Measurements from ENCODE around the gene GRIK1.

The GRIK1 gene

DNA sequence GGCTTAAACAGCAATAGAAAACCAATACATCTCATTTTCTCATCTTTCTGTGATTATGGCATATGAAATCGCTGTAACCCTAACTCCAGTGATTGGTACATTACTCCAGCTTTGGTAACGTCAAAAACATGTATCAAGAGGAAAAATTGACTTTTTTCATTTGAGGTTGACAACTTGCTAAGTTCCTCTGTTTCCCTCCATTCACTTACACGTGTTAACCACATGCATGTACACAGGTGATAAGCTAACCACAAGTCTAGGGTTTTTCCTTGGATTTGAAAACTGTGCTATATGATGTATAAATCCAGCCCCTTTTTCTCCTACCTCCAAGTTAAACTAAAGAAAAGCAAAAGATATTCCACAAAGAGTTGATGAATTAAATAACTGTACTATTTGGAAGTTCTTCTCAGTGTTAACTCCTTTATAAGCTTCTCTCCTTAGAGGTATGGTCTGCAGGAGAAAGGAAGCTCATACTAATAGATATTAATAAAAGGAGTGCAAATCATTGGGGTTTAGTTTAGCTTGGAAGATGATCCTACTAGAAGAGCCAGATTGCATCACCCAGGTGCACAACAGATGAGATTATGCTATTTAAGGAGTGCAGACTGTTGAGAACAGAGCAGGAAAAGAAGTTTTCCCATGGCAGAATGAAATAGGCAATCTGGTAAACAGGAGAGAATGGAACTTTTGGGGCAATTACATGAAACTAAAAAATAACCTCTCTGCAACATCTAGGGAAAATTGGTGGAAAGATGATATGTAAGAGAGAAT, 277.9 kb downstream of the GRIK1 start:
- DNase-seq = no peak

DNA sequence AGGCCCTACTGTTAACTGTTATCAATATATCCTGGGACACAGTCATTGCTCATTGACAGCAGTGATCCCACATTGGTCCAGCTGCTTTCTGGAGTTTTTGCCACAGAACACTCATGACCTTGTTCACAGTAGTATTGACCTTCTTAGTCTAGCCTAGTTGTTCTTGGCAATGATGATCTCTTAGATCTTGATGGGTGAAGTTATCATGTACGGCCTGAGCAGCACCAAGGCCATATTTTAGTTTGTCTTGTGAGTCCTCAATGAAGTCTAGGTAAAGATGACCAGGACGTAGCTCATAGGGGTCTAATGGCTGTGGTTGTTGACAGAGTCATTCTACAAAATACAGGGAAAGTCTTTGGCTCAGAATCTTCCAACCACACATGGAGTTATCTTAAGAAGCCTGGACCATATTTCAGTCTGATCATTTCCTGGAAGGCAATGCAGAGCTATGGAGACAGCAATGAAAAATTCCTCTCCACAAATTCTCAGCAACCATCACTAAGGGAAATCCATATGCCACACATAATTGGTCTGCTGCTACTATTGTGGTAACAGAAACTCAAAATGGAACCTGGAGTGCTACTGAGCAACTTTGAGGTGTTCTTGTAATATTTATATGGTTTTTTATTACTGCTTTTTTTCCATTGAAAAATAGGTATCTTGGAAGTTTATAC, 279.6 kb downstream of the GRIK1 start:
- no peak for DNase-seq

DNA sequence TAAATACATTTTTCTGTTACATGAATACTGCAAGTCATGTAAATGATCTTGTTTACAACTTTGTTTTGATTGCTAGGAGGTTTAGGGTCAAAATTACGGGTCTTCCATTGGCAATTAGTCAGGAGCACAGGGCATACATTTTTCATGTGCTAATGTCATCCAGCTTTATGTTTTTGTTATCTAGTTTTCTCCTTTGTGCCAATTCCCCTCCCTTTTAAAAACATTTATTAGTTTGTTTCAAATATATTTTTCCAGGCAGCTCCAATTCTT, 280.9 kb downstream of the GRIK1 start:
- DNase-seq = no peak

DNA sequence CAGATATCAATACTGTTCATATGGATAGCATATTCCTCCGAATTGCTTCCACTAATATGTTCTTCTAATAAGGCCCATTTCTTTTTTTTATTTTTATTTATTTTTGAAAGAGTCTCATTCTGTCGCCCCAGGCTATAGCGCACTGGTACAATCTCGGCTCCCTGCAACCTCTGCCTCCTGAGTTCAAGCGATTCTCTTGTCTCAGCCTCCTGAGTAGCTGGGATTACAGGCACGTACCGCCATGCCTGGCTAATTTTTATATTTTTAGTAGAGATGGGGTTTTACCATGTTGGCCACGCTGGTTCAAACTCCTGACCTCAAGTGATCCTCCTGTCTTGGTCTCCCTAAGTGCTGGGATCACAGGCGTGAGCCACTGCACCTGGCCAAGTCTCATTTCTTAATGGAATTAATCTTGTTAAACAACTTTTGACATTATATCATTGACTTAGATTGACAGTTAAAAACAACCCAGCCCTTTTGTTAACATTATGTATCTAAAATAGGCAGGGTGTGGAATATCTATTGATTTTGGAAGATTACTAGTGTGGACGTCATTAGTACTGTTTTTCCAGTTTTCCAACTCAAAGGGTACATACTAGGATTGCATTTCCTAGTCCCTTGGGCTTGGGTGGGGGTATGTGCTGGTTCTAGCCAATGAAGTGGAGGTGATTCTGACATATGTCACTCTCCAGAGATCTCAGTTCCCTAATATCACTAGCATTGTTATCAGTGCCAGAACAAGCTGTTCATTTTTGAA, 281.4 kb downstream of the GRIK1 start:
- no peak for DNase-seq

DNA sequence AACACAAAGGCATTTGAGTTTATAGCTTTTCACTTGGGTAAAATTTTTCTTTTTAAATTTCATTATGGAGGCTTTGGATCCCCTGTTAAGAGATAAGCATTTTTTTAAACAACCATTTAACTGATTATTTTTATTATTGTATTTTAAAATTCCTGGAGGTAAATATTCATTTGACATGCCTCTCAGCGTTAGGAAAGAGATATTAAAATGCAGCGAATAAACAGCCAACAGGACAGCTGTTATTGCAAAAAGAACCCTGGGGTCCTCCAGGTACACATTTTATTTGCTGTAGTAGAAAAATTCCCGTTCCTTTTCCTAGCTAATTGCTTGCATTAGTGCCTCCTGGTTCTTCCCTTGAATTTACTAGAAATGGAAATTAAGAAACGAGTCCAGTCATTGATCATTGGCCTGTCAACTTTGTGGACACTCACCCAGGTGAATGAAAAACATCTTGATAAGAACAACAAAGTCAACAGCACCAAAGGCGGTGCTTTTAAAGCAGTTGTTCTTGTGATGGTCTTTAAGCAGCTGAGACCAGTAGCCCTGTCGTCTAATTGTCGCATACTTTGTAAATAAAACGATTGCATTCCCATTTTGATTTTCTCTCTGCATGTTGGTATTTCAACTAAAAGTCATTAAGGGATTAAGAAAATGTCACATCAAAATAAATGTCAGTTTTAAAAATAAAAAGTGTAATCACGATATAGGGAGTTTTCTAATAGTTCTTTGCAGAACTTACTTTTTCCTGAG, 282.4 kb downstream of the GRIK1 start:
- DNase-seq = no peak

DNA sequence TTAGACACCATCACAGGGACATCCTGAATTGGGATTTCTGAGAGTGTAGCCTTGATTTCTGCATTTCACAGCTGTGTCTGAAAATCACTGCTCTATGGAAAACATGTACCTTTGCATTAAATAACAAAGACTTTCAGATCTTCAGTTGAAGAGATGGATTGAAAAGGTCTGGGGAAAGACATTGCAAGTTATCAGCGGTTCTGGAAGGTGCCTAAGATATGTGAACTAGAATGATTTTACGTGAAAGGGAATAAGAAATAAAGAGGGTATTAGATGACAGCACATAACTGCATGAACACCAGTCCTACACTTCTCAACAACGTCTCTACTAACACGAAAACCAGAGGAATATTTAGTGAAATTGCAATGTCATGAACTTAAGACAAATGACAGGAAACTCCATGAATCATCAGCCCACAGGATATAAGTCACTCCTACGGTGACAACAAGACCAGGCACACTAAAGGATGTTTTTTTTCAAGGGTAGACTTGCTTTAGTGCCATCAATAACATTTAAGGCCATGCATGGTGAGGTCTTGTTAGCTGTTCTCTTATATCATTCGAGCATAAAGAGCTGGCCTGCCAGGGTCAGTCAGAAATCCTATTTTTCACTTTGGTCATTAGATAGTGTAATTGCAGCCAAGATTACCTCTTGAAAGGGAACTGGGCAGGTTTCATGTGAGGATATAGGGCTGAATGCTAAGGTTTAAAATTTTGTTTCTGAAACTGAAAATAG, 283.1 kb downstream of the GRIK1 start:
- no peak for DNase-seq

DNA sequence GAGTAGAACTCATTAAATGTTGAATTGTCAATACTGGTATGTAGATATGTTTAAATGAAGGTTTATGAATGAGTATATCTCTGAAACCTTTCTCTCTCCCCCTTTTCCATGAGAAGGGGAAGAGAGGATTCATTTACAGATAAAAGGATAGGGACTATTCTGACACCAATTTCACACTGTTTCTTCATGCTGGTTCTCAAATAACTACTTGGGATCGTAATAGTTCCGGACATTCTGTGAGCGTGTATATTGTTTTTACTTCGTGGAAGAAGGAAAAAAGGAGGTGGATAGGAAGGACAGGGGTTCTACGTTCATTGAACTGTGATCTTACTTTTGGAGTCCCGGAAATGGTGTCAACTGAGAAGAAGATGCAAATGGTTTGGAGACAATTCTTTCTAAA, 284.2 kb downstream of the GRIK1 start:
- no peak for DNase-seq

DNA sequence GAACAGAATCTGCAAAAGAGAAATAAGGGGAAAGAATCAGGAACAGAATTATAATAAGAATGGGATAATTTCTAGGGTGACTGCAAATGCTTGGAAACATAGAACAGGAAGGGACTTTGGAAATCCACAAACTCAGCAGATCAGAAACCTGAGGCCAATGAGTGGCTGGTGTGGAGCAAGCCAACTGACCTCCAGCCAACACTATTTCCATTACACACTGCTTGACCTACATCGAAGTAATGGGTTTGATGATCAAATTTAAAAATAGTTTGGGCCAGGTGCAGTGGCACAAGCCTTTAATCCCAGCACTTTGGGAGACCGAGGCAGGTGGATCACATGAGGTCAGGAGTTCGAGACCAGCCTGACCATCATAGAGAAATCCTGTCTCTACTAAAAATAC, 284.9 kb downstream of the GRIK1 start:
- DNase-seq = no peak

DNA sequence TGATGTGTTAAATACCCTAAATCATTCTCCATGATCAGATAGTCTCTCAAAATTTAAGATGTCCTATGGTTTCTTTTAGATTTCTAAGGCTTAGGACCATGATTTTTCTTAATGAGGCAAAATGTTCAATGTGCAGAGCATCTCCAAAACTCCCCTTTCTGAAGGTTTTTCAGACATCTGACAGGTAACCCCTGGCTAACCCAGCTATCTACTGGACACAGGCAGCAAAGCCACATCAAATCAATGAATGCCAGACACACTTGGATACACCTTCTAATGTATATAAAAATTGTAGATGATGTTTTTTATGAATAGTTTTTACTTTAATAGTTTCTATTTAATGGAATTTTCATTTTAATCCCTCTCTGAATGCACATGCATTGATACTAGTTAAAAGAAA, 285.6 kb downstream of the GRIK1 start:
- DNase-seq = no peak

DNA sequence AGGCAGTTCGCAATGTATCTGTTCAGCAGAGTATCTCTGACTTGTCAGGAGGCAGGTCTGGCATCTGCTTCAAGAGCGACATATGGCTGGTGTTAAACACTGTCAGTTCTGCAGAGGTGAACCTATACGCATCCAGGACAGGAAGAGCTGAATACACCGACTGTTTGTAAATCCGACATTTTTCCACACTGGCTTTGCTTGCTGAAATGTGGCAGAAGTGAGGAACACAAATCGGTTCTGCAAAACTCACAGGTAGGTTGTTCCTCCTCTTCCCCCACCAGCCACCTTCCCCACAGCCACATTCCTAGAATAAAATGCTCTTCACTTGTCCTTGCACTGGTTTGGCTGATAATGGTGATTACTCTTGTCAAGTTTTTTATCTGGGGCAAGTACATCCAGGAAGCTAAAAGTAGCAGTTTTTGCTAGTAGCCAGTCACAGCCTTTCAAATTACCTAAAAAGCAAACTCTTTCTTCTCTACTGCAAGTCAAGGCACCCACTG, 289.2 kb downstream of the GRIK1 start:
- DNase-seq = no peak

DNA sequence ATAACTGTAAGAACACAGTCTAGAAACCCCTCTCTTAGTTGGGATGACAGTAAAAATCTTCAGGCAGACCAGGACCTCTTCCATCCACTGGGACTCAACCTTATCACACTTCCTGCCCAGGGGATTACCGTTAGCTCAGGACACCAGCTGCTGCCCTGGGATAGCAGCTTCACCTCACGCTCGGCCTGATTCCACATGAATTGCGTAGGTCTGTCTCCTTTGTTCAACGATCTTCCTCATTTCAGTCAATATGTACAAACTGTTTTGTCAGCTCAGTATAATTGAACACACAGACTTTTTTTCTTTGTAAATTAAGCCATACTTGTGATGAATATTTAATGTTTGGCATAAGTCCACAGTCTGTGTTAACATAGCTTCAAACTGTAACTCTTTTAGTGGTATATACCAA, 290.4 kb downstream of the GRIK1 start:
- no peak for DNase-seq

DNA sequence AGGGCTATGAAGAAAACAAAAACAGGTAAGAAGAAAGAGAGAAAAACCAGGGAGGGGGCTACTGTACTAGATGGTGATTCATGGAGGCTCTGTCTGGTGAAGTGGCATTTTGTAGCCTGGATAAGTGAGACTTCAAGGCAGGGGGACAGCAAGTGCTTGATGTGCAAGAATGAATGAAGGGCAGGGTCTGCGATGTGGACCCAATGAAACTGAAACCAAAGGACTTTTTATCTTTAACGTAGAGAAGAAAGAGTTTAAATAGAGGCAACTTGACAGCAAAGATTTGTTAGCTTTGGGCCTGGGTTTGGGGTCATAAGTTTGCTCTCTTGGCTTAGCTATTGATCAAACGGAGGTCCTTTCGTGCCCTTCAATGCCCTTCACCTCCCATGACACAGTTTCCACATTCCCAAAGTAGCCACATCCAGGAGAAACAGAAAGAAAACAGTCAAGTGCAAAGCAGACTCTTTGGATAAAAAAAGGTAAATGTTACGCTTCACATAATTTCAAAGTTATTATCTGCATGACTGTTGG, 291.0 kb downstream of the GRIK1 start:
- no peak for DNase-seq

DNA sequence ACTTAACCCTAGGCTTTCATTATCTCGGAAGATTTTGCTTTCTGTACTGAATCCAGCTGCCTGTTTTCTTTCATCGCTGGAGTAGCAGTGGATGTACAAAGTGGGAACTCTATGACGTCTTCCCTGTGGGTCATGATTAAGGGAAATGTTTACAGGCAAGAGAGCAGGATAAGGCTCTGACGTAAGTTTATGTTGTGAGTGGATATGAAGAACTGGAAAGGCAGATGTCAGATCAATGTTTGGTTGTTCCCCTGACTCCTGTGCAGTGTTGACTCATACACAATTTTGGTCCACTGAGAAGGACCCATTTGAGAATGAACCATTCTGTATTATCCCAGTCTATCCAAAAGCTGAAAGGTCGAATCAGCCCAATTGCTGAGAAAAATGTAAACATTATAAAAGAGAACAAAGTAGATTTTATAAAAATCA, 292.4 kb downstream of the GRIK1 start:
- DNase-seq = no peak

DNA sequence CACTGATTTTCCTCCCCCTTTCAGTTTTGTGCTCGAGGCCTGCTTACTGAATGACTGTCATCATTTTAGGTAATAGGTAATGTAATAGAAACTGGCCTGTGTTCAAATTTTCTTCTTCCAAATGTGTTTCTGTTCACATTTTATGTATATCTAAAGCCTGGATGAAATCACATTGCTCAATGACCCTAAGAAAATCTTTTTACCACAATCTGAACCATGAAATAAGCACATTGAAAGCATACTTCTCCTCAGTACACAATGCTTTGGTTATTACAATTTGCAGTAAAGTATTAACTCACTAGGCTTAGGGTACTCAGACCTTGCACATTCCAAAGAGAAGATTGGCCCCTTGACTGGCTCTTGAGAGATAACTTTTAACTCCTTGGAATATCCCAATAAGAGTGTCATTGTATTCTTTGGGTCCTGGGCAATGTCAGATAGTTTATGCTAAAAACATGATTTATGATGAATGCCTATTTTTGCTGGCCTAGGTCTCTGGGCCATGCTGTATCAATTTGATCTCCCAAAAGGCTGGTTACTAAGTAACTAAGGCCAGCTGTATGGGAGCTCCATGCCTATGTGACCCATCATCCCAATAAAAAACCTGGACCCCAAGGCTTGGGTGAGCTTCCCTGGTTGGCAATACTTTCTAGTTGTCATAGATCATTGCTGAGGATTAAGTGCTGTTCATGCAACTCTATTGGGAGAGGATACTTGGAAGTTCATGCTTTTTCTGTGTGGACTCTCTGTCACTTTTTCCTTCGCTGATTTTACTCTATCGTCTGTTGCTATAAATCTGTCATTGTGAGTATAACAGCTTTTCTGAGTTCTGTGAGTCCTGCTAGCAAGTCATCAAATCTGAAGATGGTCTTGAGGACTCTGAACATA, 293.9 kb downstream of the GRIK1 start:
- DNase-seq = no peak

DNA sequence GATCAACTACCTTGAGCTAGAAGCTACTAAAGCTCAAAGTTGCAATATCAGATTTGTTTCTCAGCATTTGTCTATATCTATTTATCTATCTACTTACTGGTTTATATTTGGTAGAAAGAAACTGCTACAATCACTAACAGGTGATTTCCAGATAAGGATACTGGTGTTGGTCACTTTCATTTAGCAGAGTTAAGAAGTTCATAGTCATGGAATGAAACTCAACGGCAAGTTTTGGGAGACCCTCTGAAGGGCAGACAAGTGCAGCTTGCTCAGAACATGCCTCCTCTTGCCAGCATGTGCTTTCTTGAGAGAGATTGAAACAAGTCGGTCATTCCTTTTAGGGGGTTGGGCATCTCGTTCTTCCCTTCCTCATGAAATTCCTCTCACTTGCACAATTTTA, 296.5 kb downstream of the GRIK1 start:
- no peak for DNase-seq

DNA sequence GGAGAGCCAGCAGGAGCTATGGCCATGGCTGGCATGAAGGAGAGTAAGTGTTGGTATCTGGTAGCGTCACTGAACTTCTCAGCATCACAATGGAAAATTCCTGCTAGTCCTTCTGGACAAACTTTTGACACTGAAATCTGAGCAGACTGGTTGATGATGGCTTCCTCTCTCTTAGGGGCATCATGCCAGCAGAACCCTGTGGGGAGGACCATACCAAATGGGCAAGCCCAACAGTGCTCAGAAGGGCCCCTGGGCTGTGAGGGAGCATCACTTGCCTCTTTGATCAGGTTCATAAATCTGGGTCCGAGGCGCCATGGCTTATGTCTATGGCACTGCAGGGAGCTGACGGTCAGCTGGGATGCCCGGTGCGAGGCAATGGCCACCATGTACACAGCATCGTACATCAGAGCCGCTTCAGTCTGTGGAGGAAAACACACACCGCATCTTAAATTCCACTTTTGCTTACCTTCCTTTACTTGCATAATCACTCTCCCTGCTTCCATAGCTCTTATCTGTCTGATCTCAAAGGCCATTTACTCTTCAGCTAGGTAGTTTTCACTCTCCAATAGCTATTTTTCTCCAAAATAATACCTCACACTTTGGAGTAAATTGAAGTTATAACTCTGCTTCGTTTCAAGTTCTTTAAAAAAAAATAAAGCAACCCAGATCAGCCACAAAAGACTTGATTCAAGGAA, 297.1 kb downstream of the GRIK1 start:
- no peak for DNase-seq

DNA sequence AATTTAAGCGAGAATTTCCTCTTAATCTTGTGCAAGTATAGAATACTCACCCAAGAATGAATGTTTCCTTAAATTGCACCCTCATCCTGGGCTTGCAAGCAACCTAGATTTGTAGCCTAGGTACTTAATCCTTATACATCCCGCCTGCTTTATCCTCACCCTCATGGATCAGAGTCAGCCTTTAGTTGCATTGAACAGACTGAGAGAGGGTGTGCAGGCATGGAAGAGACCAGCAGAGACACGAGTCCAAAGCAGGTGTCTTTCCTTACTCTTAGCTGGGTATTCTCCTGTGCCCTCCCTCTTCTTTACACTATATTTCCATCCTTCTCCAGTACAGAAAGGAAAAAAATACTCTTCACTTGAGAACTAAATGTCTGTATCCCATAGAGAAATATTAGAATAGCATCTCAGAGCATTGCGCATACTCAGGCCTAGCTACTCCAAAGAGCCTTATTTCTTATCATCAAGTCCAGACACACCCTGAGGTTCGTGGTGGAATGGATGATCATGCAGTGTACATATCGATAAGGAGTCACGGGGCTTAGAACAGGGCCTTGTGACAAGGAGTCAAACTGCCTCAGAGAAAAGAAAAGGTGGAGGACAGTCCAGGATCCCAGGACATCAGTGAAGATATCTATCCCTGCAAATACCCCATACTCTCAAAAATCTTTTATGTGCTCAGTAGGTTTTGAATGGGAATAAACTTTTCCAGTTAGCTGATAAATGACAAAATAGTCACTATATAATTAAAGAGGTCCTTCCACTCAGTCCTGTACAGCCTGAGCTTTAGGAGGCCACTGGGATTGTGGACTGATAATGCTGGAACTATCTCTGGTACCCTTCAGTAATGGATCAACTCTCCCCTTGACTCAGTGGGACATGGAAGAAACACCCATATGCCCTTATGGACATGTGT, 297.9 kb downstream of the GRIK1 start:
- DNase-seq = no peak

DNA sequence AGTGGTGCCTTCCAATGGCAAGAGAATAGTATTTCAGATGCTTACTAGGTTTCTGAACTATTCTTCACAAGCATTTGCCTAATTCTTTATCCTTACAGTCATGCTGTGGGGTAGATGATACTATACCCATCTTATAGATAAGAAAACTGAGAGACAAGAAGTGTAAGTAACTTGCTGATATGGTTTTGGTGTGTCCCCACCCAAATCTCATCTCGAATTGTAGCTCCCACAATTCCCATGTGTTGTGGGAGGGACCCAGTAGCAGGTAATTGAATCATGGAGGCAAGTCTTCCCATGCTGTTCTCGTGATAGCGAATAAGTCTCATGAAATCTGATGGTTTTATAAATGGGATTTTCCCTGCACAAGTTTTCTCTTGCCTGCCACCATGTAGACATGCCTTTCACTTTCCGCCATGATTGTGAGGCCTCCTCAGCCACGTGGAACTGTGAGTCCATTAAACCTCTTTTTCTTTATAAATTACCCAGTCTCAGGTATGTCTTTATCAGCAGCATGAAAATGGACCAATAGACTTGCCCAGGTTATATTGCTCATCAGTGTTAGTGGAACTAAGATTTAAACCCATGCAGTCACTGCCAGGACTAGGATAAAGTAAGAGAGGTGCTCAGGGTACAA, 298.7 kb downstream of the GRIK1 start:
- DNase-seq = no peak

DNA sequence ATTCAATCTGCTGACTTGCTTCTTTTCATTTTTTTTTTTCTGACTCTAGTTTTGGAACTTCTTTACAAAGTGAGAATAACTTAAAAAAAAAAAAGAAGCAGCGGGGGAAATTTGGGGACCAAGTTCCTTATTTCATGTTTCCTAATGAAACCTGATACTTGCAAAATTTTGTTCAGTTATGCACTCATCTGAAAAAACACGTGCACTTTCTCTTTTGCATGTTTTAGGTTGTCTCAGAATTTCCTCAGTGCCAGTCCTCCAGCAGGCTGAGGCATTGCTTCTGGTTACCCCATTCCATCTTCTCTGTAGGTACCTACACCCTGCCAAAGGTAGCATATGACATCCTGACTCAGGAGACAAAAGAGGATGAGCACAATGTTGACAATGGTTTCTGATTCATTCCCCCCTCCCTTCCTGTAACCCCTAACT, 299.7 kb downstream of the GRIK1 start:
- DNase-seq = no peak

Data from DMS79 (cell line).